GM23338 (cell line): ENCODE results near the gene FAT1. TPM values are rescaled to one million over a fixed set of nuclear protein-coding genes. Genes with fewer than 3 reads are reported as not detected.

Experiments used
- ATAC-seq: fragments of 200-7000 bp; cut with Tn5 transposase; 3 replicates; pipeline ENCODE4 v1.9.1; 2020
- DNase-seq: peaks from one replicate; pipeline ENCODE4 v3.0.0-alpha.2; 2015; ENCODE audit warnings: low spot score
- H2AFZ ChIP-seq: fragments of 200-600 bp; sonication (generic); 2 replicates; pipeline ENCODE4 v1.8.0; 2016; ENCODE audit warnings: antibody characterized with exemption, mild to moderate bottlenecking, moderate library complexity
- H3F3A ChIP-seq: fragments of 200-600 bp; sonication (generic); replicated peaks from 2 replicates; pipeline ENCODE4 v1.8.0; 2017; ENCODE audit warnings: antibody characterized with exemption, mixed run types, low read depth
- H3K27ac ChIP-seq: fragments of 200-600 bp; sonication (generic); 2 replicates; pipeline ENCODE4 v1.6.1; 2016; ENCODE audit warnings: low read depth
- H3K27me3 ChIP-seq: fragments of 200-600 bp; sonication (generic); 2 replicates; pipeline ENCODE4 v1.8.0; 2016; ENCODE audit warnings: mild to moderate bottlenecking, mixed run types, moderate library complexity; ENCODE audit not compliant: insufficient read depth
- H3K36me3 ChIP-seq: fragments of 200-600 bp; sonication (generic); 2 replicates; pipeline ENCODE4 v1.8.0; 2016; ENCODE audit warnings: mild to moderate bottlenecking; ENCODE audit not compliant: insufficient read depth
- H3K4me1 ChIP-seq: fragments of 200-600 bp; sonication (generic); 2 replicates; pipeline ENCODE4 v1.8.0; 2016; ENCODE audit warnings: mild to moderate bottlenecking, moderate library complexity; ENCODE audit not compliant: insufficient read depth
- H3K4me2 ChIP-seq: fragments of 200-600 bp; sonication (generic); 2 replicates; pipeline ENCODE4 v1.7.1; 2017; ENCODE audit warnings: mixed run types
- H3K4me3 ChIP-seq: fragments of 200-600 bp; sonication (generic); 2 replicates; pipeline ENCODE4 v1.6.1; 2016; ENCODE audit warnings: mixed run types
- H3K79me2 ChIP-seq: fragments of 200-600 bp; sonication (generic); replicated peaks from 2 replicates; pipeline ENCODE4 v1.8.0; 2017; ENCODE audit warnings: mild to moderate bottlenecking; ENCODE audit not compliant: insufficient read depth
- H3K9me2 ChIP-seq: fragments of 200-600 bp; sonication (generic); 2 replicates; pipeline ENCODE4 v1.8.0; 2017; ENCODE audit not compliant: insufficient read depth
- H4K20me1 ChIP-seq: fragments of 200-600 bp; sonication (generic); replicated peaks from 2 replicates; pipeline ENCODE4 v1.8.0; 2017; ENCODE audit warnings: mild to moderate bottlenecking; ENCODE audit not compliant: insufficient read depth
- H3K27ac Mint-ChIP-seq: 2 replicates; pipeline ENCODE4 v1.8.0; 2020; ENCODE audit warnings: inconsistent platforms, mild to moderate bottlenecking, moderate library complexity, mixed read lengths
- H3K27me3 Mint-ChIP-seq: 3 replicates; pipeline ENCODE4 v1.8.0; 2022; ENCODE audit warnings: low read depth, mild to moderate bottlenecking, moderate library complexity, mixed read lengths, inconsistent platforms; ENCODE audit not compliant: insufficient read depth, poor library complexity
- H3K36me3 Mint-ChIP-seq: 3 replicates; pipeline ENCODE4 v1.8.0; 2021; ENCODE audit warnings: low read depth, mild to moderate bottlenecking, inconsistent platforms, moderate library complexity, mixed read lengths
- H3K4me1 Mint-ChIP-seq: 3 replicates; pipeline ENCODE4 v1.8.0; 2020; ENCODE audit warnings: mild to moderate bottlenecking, inconsistent platforms, mixed read lengths
- H3K4me3 Mint-ChIP-seq: 3 replicates; pipeline ENCODE4 v1.8.0; 2021; ENCODE audit warnings: moderate library complexity, mild to moderate bottlenecking, inconsistent platforms, mixed read lengths
- H3K9me3 Mint-ChIP-seq: 3 replicates; pipeline ENCODE4 v1.8.0; 2020; ENCODE audit warnings: moderate library complexity, mild to moderate bottlenecking, inconsistent platforms, mixed read lengths
- CTCF ChIP-seq, 2 experiments: fragments of 200-600 bp in 1 of 2; sonication (generic) in 1 of 2; conservative IDR thresholded peaks; 2 replicates each; pipeline versions ENCODE4 v1.5.1 to v1.6.1; 2016 to 2017; ENCODE audit warnings: antibody characterized with exemption in 2 of 2, low read depth in 2 of 2, mild to moderate bottlenecking in 2 of 2, moderate library complexity in 1 of 2
- ETS1 ChIP-seq: IDR thresholded peaks from 2 replicates; pipeline ENCODE4 v1.6.1; 2016; ENCODE audit warnings: antibody characterized with exemption
- EZH2phosphoT487 ChIP-seq: fragments of 200-600 bp; sonication (generic); IDR thresholded peaks from one replicate; pipeline ENCODE4 v1.8.1; 2018; ENCODE audit warnings: antibody characterized with exemption; ENCODE audit not compliant: unreplicated experiment
- JUNB ChIP-seq: IDR thresholded peaks from one replicate; pipeline ENCODE4 v1.6.1; 2016; ENCODE audit warnings: antibody characterized with exemption; ENCODE audit not compliant: unreplicated experiment
- NANOG ChIP-seq: IDR thresholded peaks from 2 replicates; pipeline ENCODE4 v1.6.1; 2016; ENCODE audit warnings: antibody characterized with exemption, borderline replicate concordance
- POLR2AphosphoS5 ChIP-seq: IDR thresholded peaks from 2 replicates; pipeline ENCODE4 v1.6.1; 2016; ENCODE audit warnings: antibody characterized with exemption, low read depth
- STAT1 ChIP-seq: IDR thresholded peaks from one replicate; pipeline ENCODE4 v1.6.1; 2016; ENCODE audit warnings: antibody characterized with exemption; ENCODE audit not compliant: unreplicated experiment
- ZNF114 ChIP-seq: fragments of 250-450 bp; sonication (Bioruptor Pico); IDR thresholded peaks from 2 replicates; pipeline ENCODE4 v1.5.0; 2020; ENCODE audit warnings: mild to moderate bottlenecking, moderate library complexity
- ZNF331 ChIP-seq: fragments of 250-450 bp; sonication (Bioruptor Pico); IDR thresholded peaks from 2 replicates; pipeline ENCODE4 v1.5.0; 2020; ENCODE audit warnings: low read depth, mild to moderate bottlenecking, moderate library complexity
- polyA plus RNA-seq: library from polyadenylated mRNA; unstranded; fragments of >200 nt; fragmentation: Nextera tagmentation; extraction: Ambion mirVana; gene quantifications from 2 replicates; pipeline ENCODE4 v1.2.1, GENCODE V29; 2016
- total RNA-seq: library from RNA; depleted of rRNA; stranded (reverse); fragments of >200 nt; shearing (Covaris generic); gene quantifications from 2 replicates; pipeline ENCODE4 v1.2.3, GENCODE V29; 2014

FAT1 gene
- total and polyA plus RNA-seq, 2 experiments from 2014 or later, result 37.6 to 137 TPM

- no peak overlapping the region for H3K27ac Mint-ChIP-seq
- no peak for DNase-seq
Observed at GRCh38 chr4:186698028-186698427, 25.6 kb downstream of the FAT1 start.

GRCh38 chr4:186695392-186695791, 28.3 kb downstream of the FAT1 start:
- TF ChIP-seq POLR2AphosphoS5, result no peak
- no peak for TF ChIP-seq STAT1
- peaks cover 22% of the 10 kb centered on the region for H3K4me1 ChIP-seq
- peaks cover 17% of the 10 kb centered on the region for H3K27me3 Mint-ChIP-seq
- ATAC-seq, result no peak
- H3K4me1 Mint-ChIP-seq, result peaks cover 48% of the 10 kb centered on the region
- H3K9me3 Mint-ChIP-seq, result no peaks in the 10 kb centered on the region
- H3K4me3 Mint-ChIP-seq, result no peak overlapping the region
- peaks cover 51% of the 10 kb centered on the region for H3K36me3 Mint-ChIP-seq
- peaks cover 95% of the 10 kb centered on the region for H3K79me2 ChIP-seq
- no peak for DNase-seq
- H3K9me2 ChIP-seq, result no peaks in the 10 kb centered on the region; the same call in 1 of the 2 replicates
- H3F3A ChIP-seq, result no peaks in the 10 kb centered on the region
- H2AFZ ChIP-seq, result no peak overlapping the region
- no peak overlapping the region for H3K4me3 ChIP-seq
- peak overlapping the region; percentile 71; the same call in 1 of the 2 replicates for H3K27ac Mint-ChIP-seq
- peak overlapping the region; percentile 33; the same call in 1 of the 2 replicates for H3K4me2 ChIP-seq
- H3K36me3 ChIP-seq, result no peaks in the 10 kb centered on the region; the same call in 1 of the 2 replicates
- no peaks in the 10 kb centered on the region for H3K27me3 ChIP-seq
- no peak overlapping the region for H3K27ac ChIP-seq
- H4K20me1 ChIP-seq, result no peaks in the 10 kb centered on the region

More at GRCh38 chr4:186698028-186698427, 25.6 kb downstream of the FAT1 start:
- H3K9me3 Mint-ChIP-seq, result no peaks in the 10 kb centered on the region
- peaks cover 38% of the 10 kb centered on the region for H3K36me3 Mint-ChIP-seq
- Histone ChIP-seq H3K79me2 (peaks cover 97% of the 10 kb centered on the region), H2AFZ (no peak overlapping the region), H3F3A (no peaks in the 10 kb centered on the region), H3K9me2 (no peaks in the 10 kb centered on the region; the same call in 1 of the 2 replicates), H3K4me1 (peaks cover 41% of the 10 kb centered on the region), H4K20me1 (0 out of 2 replicates have a peak, but pooled peaks cover 9% of the 10 kb centered on the region), H3K4me2 (no peak overlapping the region), H3K4me3 (no peak overlapping the region), H3K27ac (no peak overlapping the region), H3K36me3 (no peaks in the 10 kb centered on the region; the same call in 1 of the 2 replicates), H3K27me3 (no peaks in the 10 kb centered on the region)
- H3K4me1 Mint-ChIP-seq, result peaks cover 75% of the 10 kb centered on the region
- H3K27me3 Mint-ChIP-seq, result peaks cover 17% of the 10 kb centered on the region
- no peak overlapping the region for H3K4me3 Mint-ChIP-seq
- TF ChIP-seq JUNB (no peak), EZH2phosphoT487 (no peak), NANOG (no peak), ETS1 (no peak), ZNF331 (no peak)
- ATAC-seq, result no peak

GRCh38 chr4:186693894-186694293, 29.8 kb downstream of the FAT1 start:
- H4K20me1 ChIP-seq, result no peaks in the 10 kb centered on the region
- H3K4me3 ChIP-seq, result no peak overlapping the region
- no peak overlapping the region for H3K27ac ChIP-seq
- no peak overlapping the region for H3K4me2 ChIP-seq
- no peak overlapping the region for H2AFZ ChIP-seq
- peaks cover 34% of the 10 kb centered on the region for H3K4me1 ChIP-seq
- H3K36me3 ChIP-seq, result no peaks in the 10 kb centered on the region; the same call in 1 of the 2 replicates
- no peaks in the 10 kb centered on the region for H3K27me3 ChIP-seq
- H3K9me3 Mint-ChIP-seq, result no peaks in the 10 kb centered on the region
- peaks cover 18% of the 10 kb centered on the region for H3K27me3 Mint-ChIP-seq
- H3K4me3 Mint-ChIP-seq, result no peak overlapping the region
- H3K36me3 Mint-ChIP-seq, result peaks cover 43% of the 10 kb centered on the region
- no peak overlapping the region for H3K27ac Mint-ChIP-seq
- H3K4me1 Mint-ChIP-seq, result peaks cover 48% of the 10 kb centered on the region
- peaks cover 92% of the 10 kb centered on the region for H3K79me2 ChIP-seq
- DNase-seq (no peak), ATAC-seq (no peak)
- no peaks in the 10 kb centered on the region; the same call in 1 of the 2 replicates for H3K9me2 ChIP-seq
- 0 out of 2 replicates have a peak, but pooled peaks cover under 1% of the 10 kb centered on the region for H3F3A ChIP-seq
- no peak for TF ChIP-seq ZNF114
- TF ChIP-seq NANOG, result no peak
- no peak for TF ChIP-seq CTCF (conservative IDR thresholded peaks at IDR 0.05; ENCODE audit: low read depth in 2 of 2)
- no peak for TF ChIP-seq ZNF331
